ENCODE measurements around the gene PEX7.

DNA sequence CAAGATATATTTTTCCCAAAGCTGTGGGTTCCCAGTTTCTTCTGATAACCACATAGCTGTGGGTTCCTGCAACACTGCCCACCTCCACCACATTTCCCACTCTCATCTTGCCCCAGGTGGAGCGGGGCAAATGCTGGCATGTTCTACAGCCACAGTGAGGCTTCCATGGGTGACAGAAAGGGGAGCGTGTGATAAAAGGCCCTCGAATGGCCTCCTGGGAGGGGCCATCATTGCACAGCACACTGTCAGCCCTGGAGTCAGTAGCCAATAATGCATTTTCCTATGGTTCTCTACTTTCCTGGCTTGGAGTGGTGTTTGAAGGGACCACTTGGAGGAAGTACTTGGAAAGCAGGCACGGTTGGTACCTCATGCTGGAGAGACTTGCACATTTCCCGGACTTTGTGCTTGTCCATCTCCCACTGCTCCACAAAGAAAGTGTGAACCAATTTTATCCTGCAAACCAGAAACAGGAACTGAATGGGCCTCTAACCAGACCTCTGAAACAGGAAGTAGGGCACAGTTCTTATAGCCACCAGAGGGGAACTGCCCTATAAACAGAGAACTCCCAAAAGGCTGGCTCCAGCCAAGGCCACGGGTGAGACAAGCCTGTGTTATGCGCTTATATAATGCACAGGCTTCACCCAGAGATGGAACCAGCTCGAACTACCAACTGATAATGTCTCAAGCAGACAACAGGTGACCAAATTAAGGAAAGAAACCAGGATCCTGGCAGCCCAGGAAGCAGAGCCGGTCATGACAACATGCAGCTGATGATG is 38.7 kb upstream of the PEX7 start:
- TF ChIP-seq, protein P1, sequence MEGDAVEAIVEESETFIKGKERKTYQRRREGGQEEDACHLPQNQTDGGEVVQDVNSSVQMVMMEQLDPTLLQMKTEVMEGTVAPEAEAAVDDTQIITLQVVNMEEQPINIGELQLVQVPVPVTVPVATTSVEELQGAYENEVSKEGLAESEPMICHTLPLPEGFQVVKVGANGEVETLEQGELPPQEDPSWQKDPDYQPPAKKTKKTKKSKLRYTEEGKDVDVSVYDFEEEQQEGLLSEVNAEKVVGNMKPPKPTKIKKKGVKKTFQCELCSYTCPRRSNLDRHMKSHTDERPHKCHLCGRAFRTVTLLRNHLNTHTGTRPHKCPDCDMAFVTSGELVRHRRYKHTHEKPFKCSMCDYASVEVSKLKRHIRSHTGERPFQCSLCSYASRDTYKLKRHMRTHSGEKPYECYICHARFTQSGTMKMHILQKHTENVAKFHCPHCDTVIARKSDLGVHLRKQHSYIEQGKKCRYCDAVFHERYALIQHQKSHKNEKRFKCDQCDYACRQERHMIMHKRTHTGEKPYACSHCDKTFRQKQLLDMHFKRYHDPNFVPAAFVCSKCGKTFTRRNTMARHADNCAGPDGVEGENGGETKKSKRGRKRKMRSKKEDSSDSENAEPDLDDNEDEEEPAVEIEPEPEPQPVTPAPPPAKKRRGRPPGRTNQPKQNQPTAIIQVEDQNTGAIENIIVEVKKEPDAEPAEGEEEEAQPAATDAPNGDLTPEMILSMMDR (conservative IDR thresholded peaks at IDR 0.05 in 1 of 2, IDR thresholded peaks at IDR 0.05 in 1 of 2; ENCODE audit: extremely low read depth in 1 of 2, insufficient read depth in 1 of 2, low read depth in 1 of 2, low read length in 2 of 2) = no peak
- TF ChIP-seq EZH2 (IDR thresholded peaks at IDR 0.05; ENCODE audit: borderline replicate concordance, low read length) = no peak

Measured in mammary epithelial cell (primary cell).